OCI-LY1 (cell line): Measurements from ENCODE around the gene VRK1.

Source experiments
- H2AFZ ChIP-seq: fragments of 200-600 bp; sonication (generic), shearing (Covaris generic); 2 replicates; pipeline ENCODE4 v1.6.0; 2014; ENCODE audit warnings: antibody characterized with exemption, mild to moderate bottlenecking, low read length
- H3F3A ChIP-seq: fragments of 200-600 bp; sonication (generic), shearing (Covaris generic); 2 replicates; pipeline ENCODE4 v1.6.0; 2014; ENCODE audit warnings: mild to moderate bottlenecking, antibody characterized with exemption, low read length, moderate library complexity; ENCODE audit not compliant: insufficient read depth
- H3K27ac ChIP-seq: fragments of 200-600 bp; sonication (generic); 2 replicates; pipeline ENCODE4 v1.5.1; 2014; ENCODE audit warnings: low read length, mixed run types, mild to moderate bottlenecking, low read depth; ENCODE audit not compliant: poor library complexity, severe bottlenecking
- H3K27me3 ChIP-seq: fragments of 200-600 bp; sonication (generic); 2 replicates; pipeline ENCODE4 v1.6.0; 2014; ENCODE audit warnings: antibody characterized with exemption, mild to moderate bottlenecking, low read length, moderate library complexity; ENCODE audit not compliant: insufficient read depth
- H3K36me3 ChIP-seq: fragments of 200-600 bp; sonication (generic); 2 replicates; pipeline ENCODE4 v1.6.1; 2014; ENCODE audit warnings: mild to moderate bottlenecking, antibody characterized with exemption, low read length, moderate library complexity, mixed read lengths; ENCODE audit not compliant: insufficient read depth
- H3K4me1 ChIP-seq: fragments of 200-600 bp; sonication (generic); 2 replicates; pipeline ENCODE4 v1.5.1; 2014; ENCODE audit warnings: mild to moderate bottlenecking, low read length, moderate library complexity; ENCODE audit not compliant: insufficient read depth, severe bottlenecking
- H3K4me2 ChIP-seq: fragments of 200-600 bp; sonication (generic), shearing (Covaris generic); 2 replicates; pipeline ENCODE4 v1.6.1; 2014; ENCODE audit warnings: low read length
- H3K4me3 ChIP-seq: fragments of 200-600 bp; sonication (generic); 2 replicates; pipeline ENCODE4 v1.5.1; 2014; ENCODE audit warnings: low read length, low read depth, mild to moderate bottlenecking, mixed read lengths; ENCODE audit not compliant: poor library complexity, severe bottlenecking
- H3K79me2 ChIP-seq: fragments of 200-600 bp; shearing (Covaris generic); 2 replicates; pipeline ENCODE4 v1.6.1; 2016; ENCODE audit warnings: mixed run types, low read length, mixed read lengths; ENCODE audit not compliant: insufficient read depth
- H3K9ac ChIP-seq: fragments of 200-600 bp; sonication (generic), shearing (Covaris generic); 2 replicates; pipeline ENCODE4 v1.6.1; 2014; ENCODE audit warnings: mild to moderate bottlenecking, low read length, mixed read lengths
- H3K9me2 ChIP-seq: fragments of 200-600 bp; sonication (generic), shearing (Covaris generic); 2 replicates; pipeline ENCODE4 v1.6.1; 2014; ENCODE audit warnings: low read depth, mild to moderate bottlenecking, low read length, mixed read lengths
- H3K9me3 ChIP-seq: fragments of 200-600 bp; shearing (Covaris generic); 2 replicates; pipeline ENCODE4 v1.6.1; 2014; ENCODE audit warnings: low read length, mixed read lengths
- H4K20me1 ChIP-seq: fragments of 200-600 bp; sonication (generic), shearing (Covaris generic); 2 replicates; pipeline ENCODE4 v1.6.0; 2016; ENCODE audit warnings: mild to moderate bottlenecking, low read length; ENCODE audit not compliant: insufficient read depth
- EZH2 ChIP-seq: fragments of 200-600 bp; sonication (generic), shearing (Covaris generic); IDR thresholded peaks from 2 replicates; pipeline ENCODE4 v1.8.0; 2017; ENCODE audit warnings: borderline replicate concordance, mixed run types, mild to moderate bottlenecking, antibody characterized with exemption, low read length, moderate library complexity, mixed read lengths
- TF ChIP-seq, protein P1 (sequence below): fragments of 200-600 bp; sonication (generic), shearing (Covaris generic); IDR thresholded peaks from 2 replicates; pipeline ENCODE4 v1.5.1; 2017; ENCODE audit warnings: mild to moderate bottlenecking, antibody characterized with exemption, low read length, moderate library complexity, mixed read lengths

VRK1 gene

DNA sequence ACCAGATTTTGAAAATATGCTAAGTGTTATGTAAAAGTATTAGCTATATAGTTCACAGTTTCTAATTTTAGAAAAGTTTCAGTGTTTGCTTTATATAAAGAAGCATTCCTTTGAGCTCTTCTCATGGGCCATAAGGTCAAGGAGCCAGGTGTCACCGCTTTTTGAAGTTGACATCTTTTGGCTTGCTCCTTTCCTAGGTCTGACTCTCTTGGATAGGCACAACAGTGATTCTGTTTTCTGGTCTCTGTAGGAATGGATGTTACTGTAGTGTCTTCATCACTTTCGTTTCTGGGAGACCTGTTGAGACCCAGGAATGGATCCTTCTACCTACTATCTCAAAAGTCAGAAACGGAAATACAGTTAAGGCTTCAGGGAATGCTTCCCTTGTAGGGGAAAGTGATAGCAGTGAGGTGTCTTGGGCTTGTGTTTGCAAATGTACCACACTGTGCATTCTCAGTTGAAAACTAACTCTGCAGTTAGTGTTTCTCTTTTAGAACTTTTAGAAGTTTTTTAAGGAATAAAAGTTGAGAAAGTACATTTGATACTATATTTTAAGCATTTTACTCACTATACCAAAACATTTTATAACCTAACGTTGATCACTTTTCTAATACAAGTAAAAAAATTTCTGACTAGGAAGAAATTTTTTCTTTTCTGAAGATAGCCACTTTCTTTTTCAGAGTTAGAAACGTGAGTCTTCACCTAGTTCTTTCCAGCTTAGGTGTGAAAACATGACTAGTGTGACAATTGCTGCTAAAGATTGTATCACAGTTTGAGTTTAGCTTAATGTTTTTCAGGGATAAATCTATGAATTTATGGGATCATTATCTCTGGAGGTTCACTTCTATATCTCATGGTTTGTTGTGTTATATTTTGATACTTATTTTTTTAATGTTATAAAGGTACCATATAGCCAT is 20.8 kb downstream of the VRK1 start:
- H4K20me1 ChIP-seq, result no peaks in the 10 kb centered on the region; the same call in 1 of the 2 replicates
- peaks cover 100% of the 10 kb centered on the region for H3K79me2 ChIP-seq

DNA sequence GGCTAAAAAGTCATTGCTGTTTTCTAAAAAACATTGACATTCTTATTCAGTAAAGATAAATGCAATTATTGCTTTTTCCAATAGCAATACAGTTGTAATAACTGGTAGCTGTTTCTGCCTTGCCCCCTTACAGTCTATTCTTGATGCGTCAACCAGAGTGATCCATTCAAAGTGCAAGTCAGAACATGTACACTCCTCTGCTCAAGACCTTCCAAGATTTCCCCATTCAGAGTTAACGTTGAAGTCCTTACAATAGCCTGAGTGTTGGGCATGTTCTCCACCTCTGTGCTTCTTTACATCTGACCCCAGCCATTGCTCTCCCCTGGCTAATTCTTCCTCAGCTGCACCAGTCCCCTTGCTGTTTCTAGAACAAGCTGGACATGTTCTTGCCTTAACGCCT is 24.3 kb downstream of the VRK1 start:
- H3K9ac ChIP-seq, result no peak overlapping the region
- no peaks in the 10 kb centered on the region for H3K9me2 ChIP-seq
- TF ChIP-seq, protein P1, sequence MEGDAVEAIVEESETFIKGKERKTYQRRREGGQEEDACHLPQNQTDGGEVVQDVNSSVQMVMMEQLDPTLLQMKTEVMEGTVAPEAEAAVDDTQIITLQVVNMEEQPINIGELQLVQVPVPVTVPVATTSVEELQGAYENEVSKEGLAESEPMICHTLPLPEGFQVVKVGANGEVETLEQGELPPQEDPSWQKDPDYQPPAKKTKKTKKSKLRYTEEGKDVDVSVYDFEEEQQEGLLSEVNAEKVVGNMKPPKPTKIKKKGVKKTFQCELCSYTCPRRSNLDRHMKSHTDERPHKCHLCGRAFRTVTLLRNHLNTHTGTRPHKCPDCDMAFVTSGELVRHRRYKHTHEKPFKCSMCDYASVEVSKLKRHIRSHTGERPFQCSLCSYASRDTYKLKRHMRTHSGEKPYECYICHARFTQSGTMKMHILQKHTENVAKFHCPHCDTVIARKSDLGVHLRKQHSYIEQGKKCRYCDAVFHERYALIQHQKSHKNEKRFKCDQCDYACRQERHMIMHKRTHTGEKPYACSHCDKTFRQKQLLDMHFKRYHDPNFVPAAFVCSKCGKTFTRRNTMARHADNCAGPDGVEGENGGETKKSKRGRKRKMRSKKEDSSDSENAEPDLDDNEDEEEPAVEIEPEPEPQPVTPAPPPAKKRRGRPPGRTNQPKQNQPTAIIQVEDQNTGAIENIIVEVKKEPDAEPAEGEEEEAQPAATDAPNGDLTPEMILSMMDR, result no peak
- no peak for TF ChIP-seq EZH2
- no peaks in the 10 kb centered on the region for H3K9me3 ChIP-seq
- H3K27me3 ChIP-seq, result no peaks in the 10 kb centered on the region
- H3K4me3 ChIP-seq, result no peak overlapping the region
- H3K79me2 ChIP-seq, result peaks cover 97% of the 10 kb centered on the region
- H3K27ac ChIP-seq, result no peak overlapping the region
- H3K4me2 ChIP-seq, result no peak overlapping the region
- no peaks in the 10 kb centered on the region for H3K4me1 ChIP-seq
- H3K36me3 ChIP-seq, result peaks cover 9% of the 10 kb centered on the region; the same call in 1 of the 2 replicates
- H4K20me1 ChIP-seq, result no peaks in the 10 kb centered on the region; the same call in 1 of the 2 replicates
- no peak overlapping the region for H2AFZ ChIP-seq
- no peaks in the 10 kb centered on the region for H3F3A ChIP-seq

More for the DNA sequence above, 20.8 kb downstream of the VRK1 start:
- no peak for TF ChIP-seq EZH2
- TF ChIP-seq, protein P1, result no peak
- H3K9me3 ChIP-seq, result no peaks in the 10 kb centered on the region
- no peaks in the 10 kb centered on the region for H3K9me2 ChIP-seq
- no peaks in the 10 kb centered on the region for H3F3A ChIP-seq
- H3K9ac ChIP-seq, result no peak overlapping the region
- H2AFZ ChIP-seq, result no peak overlapping the region
- peaks cover 9% of the 10 kb centered on the region; the same call in 1 of the 2 replicates for H3K36me3 ChIP-seq
- H3K4me1 ChIP-seq, result no peaks in the 10 kb centered on the region
- no peak overlapping the region for H3K4me3 ChIP-seq
- H3K27me3 ChIP-seq, result no peaks in the 10 kb centered on the region
- no peak overlapping the region for H3K27ac ChIP-seq
- H3K4me2 ChIP-seq, result no peak overlapping the region

DNA sequence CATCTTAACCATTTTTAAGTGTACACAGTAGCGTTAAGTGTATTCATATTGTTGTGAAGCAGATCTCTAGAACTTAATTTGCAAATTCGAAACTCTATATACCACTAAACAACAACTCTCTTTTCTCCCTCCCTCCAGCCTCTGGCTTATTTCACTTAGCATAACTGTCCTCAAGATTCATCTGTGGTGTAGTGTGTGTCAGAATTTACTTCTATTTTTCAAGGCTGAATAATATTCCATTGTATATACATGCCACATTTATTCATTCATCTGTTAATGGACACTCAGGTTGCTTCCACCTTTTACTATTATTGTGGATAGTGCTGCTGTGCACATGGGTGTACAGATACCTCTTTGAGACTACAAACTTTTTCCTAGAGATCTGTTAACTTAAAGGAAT is 26.5 kb downstream of the VRK1 start:
- no peak overlapping the region for H3K9ac ChIP-seq
- no peaks in the 10 kb centered on the region for H3K4me1 ChIP-seq
- no peaks in the 10 kb centered on the region for H3K9me2 ChIP-seq
- H3K4me2 ChIP-seq, result no peak overlapping the region
- TF ChIP-seq, protein P1, result no peak
- no peak for TF ChIP-seq EZH2
- H3K36me3 ChIP-seq, result peaks cover 18% of the 10 kb centered on the region
- H3K9me3 ChIP-seq, result peaks cover 6% of the 10 kb centered on the region
- H3K4me3 ChIP-seq, result no peak overlapping the region
- H4K20me1 ChIP-seq, result no peaks in the 10 kb centered on the region
- H3F3A ChIP-seq, result no peaks in the 10 kb centered on the region
- no peak overlapping the region for H2AFZ ChIP-seq
- H3K79me2 ChIP-seq, result peaks cover 97% of the 10 kb centered on the region
- H3K27me3 ChIP-seq, result no peaks in the 10 kb centered on the region
- H3K27ac ChIP-seq, result no peak overlapping the region
